ENCODE data around the gene LSM12.
"Not testable (repeated sequence)": the region's sequence is repeated elsewhere in the genome, so short reads cannot be mapped to it uniquely, and the experiment has no call there.

The LSM12 gene

GRCh38 chr17:44066204-44066930 lies at the start of gene LSM12:
Gene LSM12 (minus strand): TSS chr17:44066671. CDS start chr17:44066587, 84 bp downstream.
- DNase-seq = peak; percentile 91

GRCh38 chr17:44115585-44116415 lies 49.3 kb upstream of the LSM12 start:
- DNase-seq = peak; percentile 28

GRCh38 chr17:44113868-44114840 lies 47.7 kb upstream of the LSM12 start:
- DNase-seq = no peak

- no peak for DNase-seq
Measured at GRCh38 chr17:44113382-44113781, 46.9 kb upstream of the LSM12 start.

GRCh38 chr17:44112284-44113280 lies 46.1 kb upstream of the LSM12 start:
- DNase-seq = no peak

GRCh38 chr17:44111777-44112176 lies 45.3 kb upstream of the LSM12 start:
- peak; percentile 17 for DNase-seq

- peak; percentile 79 for DNase-seq
Measured at GRCh38 chr17:44110823-44111633, 44.6 kb upstream of the LSM12 start.

GRCh38 chr17:44110011-44110686 lies 43.7 kb upstream of the LSM12 start:
- DNase-seq = no peak

- DNase-seq = no peak
Measured at GRCh38 chr17:44109312-44109630, 42.8 kb upstream of the LSM12 start.

GRCh38 chr17:44108440-44109311 lies 42.2 kb upstream of the LSM12 start:
- no peak for DNase-seq

GRCh38 chr17:44106801-44107200 lies 40.3 kb upstream of the LSM12 start:
- DNase-seq = no peak

- DNase-seq = no peak
Measured at GRCh38 chr17:44105941-44106340, 39.5 kb upstream of the LSM12 start.

- no peak for DNase-seq
Measured at GRCh38 chr17:44105483-44105882, 39.0 kb upstream of the LSM12 start.

- DNase-seq = no peak
Measured at GRCh38 chr17:44102849-44103622, 36.6 kb upstream of the LSM12 start.

- not testable (repeated sequence) for DNase-seq
Measured at GRCh38 chr17:44101858-44102257, 35.4 kb upstream of the LSM12 start.

- DNase-seq = no peak
Measured at GRCh38 chr17:44097110-44097958, 30.9 kb upstream of the LSM12 start.
